GM12878 (cell line): Measurements from ENCODE around the gene GORASP2. TPM values are rescaled to one million over a fixed set of nuclear protein-coding genes. Genes with fewer than 3 reads are reported as not detected.

ENCODE experiments used
- ATAC-seq: fragments of 200-7000 bp; cut with Tn5 transposase; 3 replicates; pipeline ENCODE4 v1.9.1; 2020; ENCODE audit warnings: mild to moderate bottlenecking, moderate library complexity
- BruUV-seq: library from RNA; stranded (reverse); fragments of 400-500 nt; replicated peaks from 2 replicates; lab custom pipeline; 2021; lab: Mats Ljungman, UMichigan
- CTCF ChIA-PET: fragments of 300-600 bp; sonication (Branson Sonifier 250); formaldehyde crosslinking; extraction: SDS; loops from one replicate; lab custom pipeline; 2021; ENCODE audit warnings: inconsistent platforms; lab: Yijun Ruan, JAX
- POLR2A ChIA-PET: fragments of 350-600 bp; formaldehyde crosslinking; extraction: SDS; loops from one replicate; lab custom pipeline; 2021; ENCODE audit warnings: inconsistent platforms; lab: Charles Lee
- RAD21 ChIA-PET: fragments of 300-600 bp; sonication (Branson Sonifier 250); formaldehyde crosslinking; loops from one replicate; lab custom pipeline; 2023; ENCODE audit warnings: antibody characterized with exemption; ENCODE audit not compliant: unreplicated experiment; lab: Charles Lee
- SMC1A ChIA-PET: fragments of 300-600 bp; sonication (Branson Sonifier 250); formaldehyde crosslinking; loops from one replicate; lab custom pipeline; 2023; ENCODE audit not compliant: unreplicated experiment, uncharacterized antibody; lab: Charles Lee
- DNase-seq: peaks from one replicate; pipeline ENCODE4 v3.0.0-alpha.2; 2011; ENCODE audit warnings: low read depth, low spot score
- FAIRE-seq: peaks from 3 replicates; lab custom pipeline; 2011; peaks lifted over from hg19 to GRCh38; lab: Jason Lieb, UNC
- H2AFZ ChIP-seq: 2 replicates; pipeline ENCODE4 v1.6.0; 2011; ENCODE audit warnings: low read depth, low read length, control low read depth; ENCODE audit not compliant: control insufficient read depth
- H3K27ac ChIP-seq: 2 replicates; pipeline ENCODE4 v1.5.1; 2011; ENCODE audit warnings: control low read depth; ENCODE audit not compliant: control insufficient read depth, insufficient read depth
- H3K27me3 ChIP-seq, 2 experiments: replicated peaks in 1 of 2; 2 replicates each; pipeline versions ENCODE4 v1.6.0 to v1.6.1; 2011; ENCODE audit warnings: low read length in 1 of 2; ENCODE audit not compliant: control insufficient read depth in 2 of 2, insufficient read depth in 2 of 2
- H3K36me3 ChIP-seq, 2 experiments: 2 replicates each; pipeline ENCODE4 v1.5.1; 2011; ENCODE audit warnings: low read length in 1 of 2; ENCODE audit not compliant: control insufficient read depth in 2 of 2, insufficient read depth in 2 of 2
- H3K4me1 ChIP-seq: 2 replicates; pipeline ENCODE4 v1.6.1; 2011; ENCODE audit warnings: mild to moderate bottlenecking, low read length, moderate library complexity, mixed read lengths; ENCODE audit not compliant: control insufficient read depth, insufficient read depth
- H3K4me2 ChIP-seq: 2 replicates; pipeline ENCODE4 v1.6.0; 2011; ENCODE audit warnings: control low read depth; ENCODE audit not compliant: control insufficient read depth, insufficient read depth
- H3K4me3 ChIP-seq: fragments of 200-600 bp; sonication (generic); 2 replicates; pipeline ENCODE4 v1.5.1; 2016
- H3K79me2 ChIP-seq: 2 replicates; pipeline ENCODE4 v1.6.0; 2011; ENCODE audit warnings: low read length; ENCODE audit not compliant: control insufficient read depth, insufficient read depth
- H3K9ac ChIP-seq: 2 replicates; pipeline ENCODE4 v1.8.0; 2011; ENCODE audit warnings: low read length, control low read depth, mixed read lengths; ENCODE audit not compliant: control insufficient read depth, insufficient read depth
- H3K9me3 ChIP-seq: replicated peaks from 3 replicates; pipeline ENCODE4 v1.5.1; 2011; ENCODE audit warnings: mild to moderate bottlenecking, low read length; ENCODE audit not compliant: control insufficient read depth, insufficient read depth
- H4K20me1 ChIP-seq: 2 replicates; pipeline ENCODE4 v1.6.0; 2011; ENCODE audit not compliant: control insufficient read depth, insufficient read depth
- CHD4 ChIP-seq: fragments of 200-600 bp; sonication (generic); IDR thresholded peaks from 2 replicates; pipeline ENCODE4 v1.6.1; 2016; ENCODE audit warnings: mild to moderate bottlenecking
- HCFC1 ChIP-seq: fragments of 150-350 bp; IDR thresholded peaks from 2 replicates; pipeline ENCODE4 v1.6.1; 2014; ENCODE audit warnings: low read length
- RAD51 ChIP-seq: fragments of 450-650 bp; IDR thresholded peaks from 2 replicates; pipeline ENCODE4 v1.6.1; 2016; ENCODE audit warnings: moderate library complexity, mild to moderate bottlenecking, inconsistent platforms
- SMC3 ChIP-seq: IDR thresholded peaks from 2 replicates; pipeline ENCODE4 v1.6.1; 2011; ENCODE audit warnings: low read length, improper control_type of control experiment, borderline replicate concordance
- in situ Hi-C: fragments of 300-500 bp; cut with MboI; formaldehyde crosslinking; loops from 9 replicates; pipeline ENCODE4 v1.14.3; 2018; ENCODE audit warnings: mixed read lengths
- intact Hi-C: fragments of 100-400 bp; cut with micrococcal nuclease; formaldehyde crosslinking; loops from one replicate; pipeline ENCODE4 v1.14.2; 2022; ENCODE audit not compliant: unreplicated experiment
- polyA plus RNA-seq, 11 experiments: library from polyadenylated mRNA; depleted of rRNA in 4 of 11; unstranded in 6 of 11; stranded (reverse) in 5 of 11; fragments of >200 nt; fragmentation: Nextera tagmentation in 4 of 11; fragmentation: Illumina TruSeq in 1 of 11; extraction: Ambion mirVana in 4 of 11; extraction: Trizol in 1 of 11; gene quantifications; 1 replicate in 1 of 11; 2 replicates in 10 of 11; pipeline versions ENCODE4 v1.2.1 to v1.2.3, GENCODE V29; 2011 to 2016; ENCODE audit warnings: inconsistent platforms in 2 of 11, missing spikeins in 2 of 11, low read depth in 1 of 11
- total RNA-seq, 4 experiments: library from RNA; depleted of rRNA in 3 of 4; stranded (reverse); fragments of >200 nt in 3 of 4; fragmentation: Illumina TruSeq in 1 of 4; extraction: Trizol in 1 of 4; gene quantifications; 2 replicates each; pipeline versions ENCODE4 v1.2.1 to v1.2.3, GENCODE V29; 2013 to 2021
- TF ChIP-seq, protein P1 (sequence below): fragments of 450-650 bp; formaldehyde crosslinking; IDR thresholded peaks from 2 replicates; pipeline ENCODE4 v1.5.0; 2022; ENCODE audit warnings: mild to moderate bottlenecking, missing genetic modification characterization

Gene GORASP2
- total and polyA plus RNA-seq, 10 of the 15 experiments (the other 5 are each of a cell fraction or from before 2014, with no cell fraction given), result 26.3 to 169 (median 103) TPM

GRCh38 chr2:170940066-170940465 is 11.0 kb downstream of the GORASP2 start:
- Histone ChIP-seq H3K4me1 (0 out of 2 replicates have a peak, but pooled peaks cover 2% of the 10 kb centered on the region), H2AFZ (no peak overlapping the region), H3K4me2 (no peak overlapping the region; the same call in 1 of the 2 replicates), H4K20me1 (no peaks in the 10 kb centered on the region), H3K36me3 (peaks cover 0 to 8% of the 10 kb centered on the region in 2 experiments; a peak in 2 of 4 replicates), H3K4me3 (no peak overlapping the region), H3K79me2 (peaks cover 94% of the 10 kb centered on the region), H3K9me3 (peaks cover 6% of the 10 kb centered on the region; the same call in 2 of the 3 replicates), H3K27ac (no peak overlapping the region), H3K27me3 (no peaks in the 10 kb centered on the region), H3K9ac (no peak overlapping the region)
- no peak for TF ChIP-seq CHD4
- TF ChIP-seq HCFC1, result no peak
- TF ChIP-seq SMC3, result no peak
- TF ChIP-seq, protein P1, sequence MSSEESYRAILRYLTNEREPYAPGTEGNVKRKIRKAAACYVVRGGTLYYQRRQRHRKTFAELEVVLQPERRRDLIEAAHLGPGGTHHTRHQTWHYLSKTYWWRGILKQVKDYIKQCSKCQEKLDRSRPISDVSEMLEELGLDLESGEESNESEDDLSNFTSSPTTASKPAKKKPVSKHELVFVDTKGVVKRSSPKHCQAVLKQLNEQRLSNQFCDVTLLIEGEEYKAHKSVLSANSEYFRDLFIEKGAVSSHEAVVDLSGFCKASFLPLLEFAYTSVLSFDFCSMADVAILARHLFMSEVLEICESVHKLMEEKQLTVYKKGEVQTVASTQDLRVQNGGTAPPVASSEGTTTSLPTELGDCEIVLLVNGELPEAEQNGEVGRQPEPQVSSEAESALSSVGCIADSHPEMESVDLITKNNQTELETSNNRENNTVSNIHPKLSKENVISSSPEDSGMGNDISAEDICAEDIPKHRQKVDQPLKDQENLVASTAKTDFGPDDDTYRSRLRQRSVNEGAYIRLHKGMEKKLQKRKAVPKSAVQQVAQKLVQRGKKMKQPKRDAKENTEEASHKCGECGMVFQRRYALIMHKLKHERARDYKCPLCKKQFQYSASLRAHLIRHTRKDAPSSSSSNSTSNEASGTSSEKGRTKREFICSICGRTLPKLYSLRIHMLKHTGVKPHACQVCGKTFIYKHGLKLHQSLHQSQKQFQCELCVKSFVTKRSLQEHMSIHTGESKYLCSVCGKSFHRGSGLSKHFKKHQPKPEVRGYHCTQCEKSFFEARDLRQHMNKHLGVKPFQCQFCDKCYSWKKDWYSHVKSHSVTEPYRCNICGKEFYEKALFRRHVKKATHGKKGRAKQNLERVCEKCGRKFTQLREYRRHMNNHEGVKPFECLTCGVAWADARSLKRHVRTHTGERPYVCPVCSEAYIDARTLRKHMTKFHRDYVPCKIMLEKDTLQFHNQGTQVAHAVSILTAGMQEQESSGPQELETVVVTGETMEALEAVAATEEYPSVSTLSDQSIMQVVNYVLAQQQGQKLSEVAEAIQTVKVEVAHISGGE (CRISPR knock-in tag), result no peak
- TF ChIP-seq RAD51, result no peak
- in situ Hi-C loops, result loop anchor here (25.0 kb wide), 1 partner anchor 1622 kb away; the partner anchor contains the start of gene PDK1
- CTCF ChIA-PET, result interaction anchor here (4.9 kb wide), 1 partner anchor 10 kb away, joined by 53 read pairs; the partner anchor contains the start of gene GORASP2
- ATAC-seq (peak; percentile 63), FAIRE-seq (peak; percentile 27), DNase-seq (no peak)
- POLR2A ChIA-PET, result no interaction called here
- SMC1A ChIA-PET, result interaction anchor here (0.9 to 1.6 kb wide), 2 partner anchors 11 to 1521 kb away, joined by 3 to 5 read pairs; partner anchors contain the start of gene GORASP2
- intact Hi-C loops, result no loop called here
- RAD21 ChIA-PET, result interaction anchor here (1.0 to 3.0 kb wide), 3 partner anchors 9 to 11 kb away, joined by 3 to 11 read pairs (median 3); partner anchors contain the start of gene GORASP2
- BruUV-seq, result no TSS peak
